LHCN-M2 (cell line): ENCODE results near the gene ZER1. TPM values are rescaled to one million over a fixed set of nuclear protein-coding genes. Genes with fewer than 3 reads are reported as not detected.

Experiments used
- DNase-seq: peaks from one replicate; pipeline ENCODE4 v3.0.0-alpha.2; 2012; ENCODE audit warnings: low read depth
- total RNA-seq: library from RNA; depleted of rRNA; stranded (reverse); fragments of >200 nt; gene quantifications from 2 replicates; pipeline ENCODE4 v1.2.3, GENCODE V29; 2014

Gene ZER1
- total RNA-seq, 1 experiment from 2014 or later, result 24.5 TPM

GRCh38 chr9:128742401-128742800 is 29.3 kb downstream of the ZER1 start:
- DNase-seq, result no peak

GRCh38 chr9:128735373-128735772 is 36.4 kb downstream of the ZER1 start:
- peak; percentile 36 for DNase-seq

GRCh38 chr9:128733256-128733655 is 38.5 kb downstream of the ZER1 start:
- peak; percentile 85 for DNase-seq

GRCh38 chr9:128732576-128732975 is 39.2 kb downstream of the ZER1 start:
- no peak for DNase-seq

GRCh38 chr9:128731691-128732090 is 40.0 kb downstream of the ZER1 start:
- no peak for DNase-seq

GRCh38 chr9:128731093-128731492 is 40.6 kb downstream of the ZER1 start:
- no peak for DNase-seq

- DNase-seq, result no peak
These were observed 41.8 kb downstream of the ZER1 start for GRCh38 chr9:128729766-128730517.

GRCh38 chr9:128729302-128729701 is 42.4 kb downstream of the ZER1 start:
- DNase-seq, result no peak

- DNase-seq, result no peak
These were observed 43.4 kb downstream of the ZER1 start for GRCh38 chr9:128728298-128728697.

- no peak for DNase-seq
These were observed 44.0 kb downstream of the ZER1 start for GRCh38 chr9:128727640-128728248.

GRCh38 chr9:128724744-128725211 is 46.9 kb downstream of the ZER1 start:
- peak; percentile 64 for DNase-seq

GRCh38 chr9:128723866-128724743 is 47.6 kb downstream of the ZER1 start, which contains the start of gene ZDHHC12:
Gene ZDHHC12, minus strand, starts transcription at chr9:128724127. Its CDS starts 34 bp downstream, at chr9:128724093.
- peak; percentile 88 for DNase-seq

- no peak for DNase-seq
These were observed 48.3 kb downstream of the ZER1 start for GRCh38 chr9:128723352-128723865.

- DNase-seq, result no peak
These were observed 49.1 kb downstream of the ZER1 start for GRCh38 chr9:128722380-128723351.

GRCh38 chr9:128721487-128722010 is 50.2 kb downstream of the ZER1 start:
- DNase-seq, result no peak

GRCh38 chr9:128720841-128721486 is 50.8 kb downstream of the ZER1 start:
- DNase-seq, result no peak

- no peak for DNase-seq
These were observed 51.7 kb downstream of the ZER1 start for GRCh38 chr9:128719919-128720605.

- no peak for DNase-seq
These were observed 53.3 kb downstream of the ZER1 start for GRCh38 chr9:128718475-128718874.

GRCh38 chr9:128718047-128718446 is 53.7 kb downstream of the ZER1 start:
- DNase-seq, result no peak
